ENCODE data around the gene ABCC11.

Gene ABCC11

GRCh38 chr16:48132696-48133095 lies 114.6 kb downstream of the ABCC11 start:
- H3K27ac ChIP-seq = no peak overlapping the region
- no peak for TF ChIP-seq CTCF (IDR thresholded peaks at IDR 0.05)
- H3K4me3 ChIP-seq = no peak overlapping the region
- no peak for DNase-seq (ENCODE audit: low spot score)

GRCh38 chr16:48131201-48131935 lies 116.0 kb downstream of the ABCC11 start:
- H3K4me3 ChIP-seq = no peak overlapping the region
- H3K27ac ChIP-seq = no peak overlapping the region
- no peak for DNase-seq (ENCODE audit: low spot score)
- TF ChIP-seq CTCF (IDR thresholded peaks at IDR 0.05) = no peak

GRCh38 chr16:48129926-48130325 lies 117.4 kb downstream of the ABCC11 start:
- TF ChIP-seq CTCF (IDR thresholded peaks at IDR 0.05) = no peak
- Histone ChIP-seq H3K4me3 (no peak overlapping the region), H3K27ac (no peak overlapping the region)
- no peak for DNase-seq (ENCODE audit: low spot score)

GRCh38 chr16:48128769-48129168 lies 118.6 kb downstream of the ABCC11 start:
- no peak for TF ChIP-seq CTCF (IDR thresholded peaks at IDR 0.05)
- no peak for DNase-seq (ENCODE audit: low spot score)
- Histone ChIP-seq H3K4me3 (no peak overlapping the region), H3K27ac (no peak overlapping the region)

- no peak for TF ChIP-seq CTCF (IDR thresholded peaks at IDR 0.05)
- no peak for DNase-seq (ENCODE audit: low spot score)
- no peak overlapping the region for H3K4me3 ChIP-seq
- H3K27ac ChIP-seq = no peak overlapping the region
Observed at GRCh38 chr16:48126801-48127644, 120.3 kb downstream of the ABCC11 start.

GRCh38 chr16:48125888-48126287 lies 121.5 kb downstream of the ABCC11 start:
- Histone ChIP-seq H3K27ac (no peak overlapping the region), H3K4me3 (no peak overlapping the region)
- no peak for TF ChIP-seq CTCF (IDR thresholded peaks at IDR 0.05)
- no peak for DNase-seq (ENCODE audit: low spot score)

Measured in coronary artery (tissue), 2 donors.